GM12878 (cell line): Measurements from ENCODE around the gene FGGY. TPM values are rescaled to one million over a fixed set of nuclear protein-coding genes. Genes with fewer than 3 reads are reported as not detected.

ENCODE experiments used
- BHLHE40 ChIP-seq, 2 experiments: fragments of 450-650 bp in 1 of 2; IDR thresholded peaks; 2 replicates each; pipeline ENCODE4 v1.6.1; 2011 to 2017; ENCODE audit warnings: low read depth in 2 of 2, borderline replicate concordance in 1 of 2, improper control_type of control experiment in 1 of 2, low read length in 1 of 2, mild to moderate bottlenecking in 1 of 2
- EZH2 ChIP-seq: IDR thresholded peaks from 2 replicates; pipeline ENCODE4 v1.6.1; 2012; ENCODE audit warnings: low read depth, mild to moderate bottlenecking, control low read depth, inconsistent platforms, low read length, borderline replicate concordance; ENCODE audit not compliant: control insufficient read depth
- MYB ChIP-seq: fragments of 150-350 bp; IDR thresholded peaks from 2 replicates; pipeline ENCODE4 v1.6.1; 2014; ENCODE audit warnings: mild to moderate bottlenecking, low read depth, low read length, borderline replicate concordance
- NBN ChIP-seq: fragments of 450-650 bp; IDR thresholded peaks from 2 replicates; pipeline ENCODE4 v1.6.1; 2016
- POLR2AphosphoS2 ChIP-seq: IDR thresholded peaks from 2 replicates; pipeline ENCODE4 v1.6.1; 2011; ENCODE audit warnings: low read depth, mild to moderate bottlenecking, low read length, improper control_type of control experiment, moderate library complexity
- RAD21 ChIP-seq: IDR thresholded peaks from 2 replicates; pipeline ENCODE4 v1.6.1; 2011; ENCODE audit warnings: mild to moderate bottlenecking, low read depth, low read length, moderate library complexity; ENCODE audit not compliant: insufficient read depth
- SIN3A ChIP-seq: IDR thresholded peaks from 2 replicates; pipeline ENCODE4 v1.6.1; 2012; ENCODE audit warnings: low read depth, low read length, improper control_type of control experiment
- SMC3 ChIP-seq: IDR thresholded peaks from 2 replicates; pipeline ENCODE4 v1.6.1; 2011; ENCODE audit warnings: low read length, improper control_type of control experiment, borderline replicate concordance
- SUPT20H ChIP-seq: IDR thresholded peaks from 2 replicates; pipeline ENCODE4 v1.6.1; 2011; ENCODE audit warnings: low read depth, mild to moderate bottlenecking, low read length, moderate library complexity, borderline replicate concordance; ENCODE audit not compliant: control insufficient read depth
- polyA plus RNA-seq, 11 experiments: library from polyadenylated mRNA; depleted of rRNA in 4 of 11; unstranded in 6 of 11; stranded (reverse) in 5 of 11; fragments of >200 nt; fragmentation: Nextera tagmentation in 4 of 11; fragmentation: Illumina TruSeq in 1 of 11; extraction: Ambion mirVana in 4 of 11; extraction: Trizol in 1 of 11; gene quantifications; 1 replicate in 1 of 11; 2 replicates in 10 of 11; pipeline versions ENCODE4 v1.2.1 to v1.2.3, GENCODE V29; 2011 to 2016; ENCODE audit warnings: inconsistent platforms in 2 of 11, missing spikeins in 2 of 11, low read depth in 1 of 11
- total RNA-seq, 4 experiments: library from RNA; depleted of rRNA in 3 of 4; stranded (reverse); fragments of >200 nt in 3 of 4; fragmentation: Illumina TruSeq in 1 of 4; extraction: Trizol in 1 of 4; gene quantifications; 2 replicates each; pipeline versions ENCODE4 v1.2.1 to v1.2.3, GENCODE V29; 2013 to 2021
- TF ChIP-seq, protein P1 (sequence below): fragments of 450-650 bp; IDR thresholded peaks from 2 replicates; pipeline ENCODE4 v1.6.1; 2017; ENCODE audit warnings: mild to moderate bottlenecking, low read depth, inconsistent platforms; ENCODE audit not compliant: poor library complexity, severe bottlenecking
- TF ChIP-seq, protein P2 (sequence below): fragments of 450-650 bp; formaldehyde crosslinking; IDR thresholded peaks from 2 replicates; pipeline ENCODE4 v1.5.0; 2022; ENCODE audit warnings: mild to moderate bottlenecking, missing genetic modification characterization

The FGGY gene
- total and polyA plus RNA-seq, 10 of the 15 experiments (the other 5 are each of a cell fraction or from before 2014, with no cell fraction given): 6.2 to 11.9 (median 7.5) TPM

DNA sequence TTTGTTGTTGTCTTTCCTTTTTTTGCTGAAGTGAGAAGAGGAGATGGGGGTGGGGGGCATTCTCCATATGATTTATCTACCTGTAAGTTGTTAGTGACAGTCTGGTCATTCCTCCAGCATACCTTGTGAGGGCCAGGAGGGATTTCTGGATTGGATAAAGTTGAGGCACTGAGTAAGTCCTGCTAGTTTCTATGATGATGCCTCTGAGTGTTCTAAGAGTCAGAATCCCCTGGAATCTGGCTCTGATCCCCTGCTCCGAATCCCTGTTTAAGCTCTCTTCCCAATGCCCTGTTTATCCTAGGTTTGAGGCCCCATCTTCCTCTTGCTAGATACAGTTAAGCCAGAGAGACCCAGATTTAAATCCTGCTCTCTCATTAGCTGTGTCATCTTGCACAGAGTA, 434.7 kb downstream of the FGGY start (continued):
- TF ChIP-seq, protein P1, sequence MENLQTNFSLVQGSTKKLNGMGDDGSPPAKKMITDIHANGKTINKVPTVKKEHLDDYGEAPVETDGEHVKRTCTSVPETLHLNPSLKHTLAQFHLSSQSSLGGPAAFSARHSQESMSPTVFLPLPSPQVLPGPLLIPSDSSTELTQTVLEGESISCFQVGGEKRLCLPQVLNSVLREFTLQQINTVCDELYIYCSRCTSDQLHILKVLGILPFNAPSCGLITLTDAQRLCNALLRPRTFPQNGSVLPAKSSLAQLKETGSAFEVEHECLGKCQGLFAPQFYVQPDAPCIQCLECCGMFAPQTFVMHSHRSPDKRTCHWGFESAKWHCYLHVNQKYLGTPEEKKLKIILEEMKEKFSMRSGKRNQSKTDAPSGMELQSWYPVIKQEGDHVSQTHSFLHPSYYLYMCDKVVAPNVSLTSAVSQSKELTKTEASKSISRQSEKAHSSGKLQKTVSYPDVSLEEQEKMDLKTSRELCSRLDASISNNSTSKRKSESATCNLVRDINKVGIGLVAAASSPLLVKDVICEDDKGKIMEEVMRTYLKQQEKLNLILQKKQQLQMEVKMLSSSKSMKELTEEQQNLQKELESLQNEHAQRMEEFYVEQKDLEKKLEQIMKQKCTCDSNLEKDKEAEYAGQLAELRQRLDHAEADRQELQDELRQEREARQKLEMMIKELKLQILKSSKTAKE: no peak
- TF ChIP-seq MYB (no peak), NBN (no peak), POLR2AphosphoS2 (no peak), EZH2 (no peak), SMC3 (no peak), SIN3A (no peak), SUPT20H (no peak), BHLHE40 (IDR thresholded peaks at IDR 0.05; ENCODE audit: borderline replicate concordance in 1 of 2, low read depth in 2 of 2, low read length in 1 of 2) (no peak), RAD21 (no peak)
- TF ChIP-seq, protein P2, sequence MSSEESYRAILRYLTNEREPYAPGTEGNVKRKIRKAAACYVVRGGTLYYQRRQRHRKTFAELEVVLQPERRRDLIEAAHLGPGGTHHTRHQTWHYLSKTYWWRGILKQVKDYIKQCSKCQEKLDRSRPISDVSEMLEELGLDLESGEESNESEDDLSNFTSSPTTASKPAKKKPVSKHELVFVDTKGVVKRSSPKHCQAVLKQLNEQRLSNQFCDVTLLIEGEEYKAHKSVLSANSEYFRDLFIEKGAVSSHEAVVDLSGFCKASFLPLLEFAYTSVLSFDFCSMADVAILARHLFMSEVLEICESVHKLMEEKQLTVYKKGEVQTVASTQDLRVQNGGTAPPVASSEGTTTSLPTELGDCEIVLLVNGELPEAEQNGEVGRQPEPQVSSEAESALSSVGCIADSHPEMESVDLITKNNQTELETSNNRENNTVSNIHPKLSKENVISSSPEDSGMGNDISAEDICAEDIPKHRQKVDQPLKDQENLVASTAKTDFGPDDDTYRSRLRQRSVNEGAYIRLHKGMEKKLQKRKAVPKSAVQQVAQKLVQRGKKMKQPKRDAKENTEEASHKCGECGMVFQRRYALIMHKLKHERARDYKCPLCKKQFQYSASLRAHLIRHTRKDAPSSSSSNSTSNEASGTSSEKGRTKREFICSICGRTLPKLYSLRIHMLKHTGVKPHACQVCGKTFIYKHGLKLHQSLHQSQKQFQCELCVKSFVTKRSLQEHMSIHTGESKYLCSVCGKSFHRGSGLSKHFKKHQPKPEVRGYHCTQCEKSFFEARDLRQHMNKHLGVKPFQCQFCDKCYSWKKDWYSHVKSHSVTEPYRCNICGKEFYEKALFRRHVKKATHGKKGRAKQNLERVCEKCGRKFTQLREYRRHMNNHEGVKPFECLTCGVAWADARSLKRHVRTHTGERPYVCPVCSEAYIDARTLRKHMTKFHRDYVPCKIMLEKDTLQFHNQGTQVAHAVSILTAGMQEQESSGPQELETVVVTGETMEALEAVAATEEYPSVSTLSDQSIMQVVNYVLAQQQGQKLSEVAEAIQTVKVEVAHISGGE (CRISPR knock-in tag): no peak
